ENCODE measurements around the gene MBOAT2.
"Not testable (repeated sequence)": the region's sequence is repeated elsewhere in the genome, so short reads cannot be mapped to it uniquely, and the experiment has no call there.

MBOAT2 gene

GRCh38 chr2:8992643-8993042 lies 10.8 kb downstream of the MBOAT2 start:
- DNase-seq (ENCODE audit: low spot score), result no peak

DNA sequence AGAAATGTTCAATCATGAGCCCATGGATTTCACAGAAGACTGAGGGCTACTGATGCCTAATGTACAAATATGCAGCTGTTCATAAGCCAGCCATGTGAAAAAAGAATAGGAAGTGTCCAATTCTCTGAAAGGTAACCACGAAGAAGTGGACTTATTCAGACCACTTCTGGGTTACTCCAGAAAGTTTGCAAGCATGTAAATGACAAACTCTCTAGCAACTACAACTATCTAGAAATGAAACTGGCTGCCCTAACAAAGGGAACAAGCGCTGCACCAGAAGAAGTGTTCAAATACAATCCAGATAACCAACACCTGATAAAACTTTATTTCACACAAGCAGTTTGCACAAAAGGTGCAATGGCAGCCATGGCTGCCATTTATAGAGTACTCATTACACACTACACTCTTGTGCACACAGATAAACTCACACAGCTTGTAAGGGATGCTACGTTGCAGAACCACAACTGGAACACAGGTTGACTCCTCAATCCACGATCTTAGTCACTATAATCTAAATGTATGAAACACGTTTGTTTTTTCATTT lies 13.9 kb downstream of the MBOAT2 start:
- no peak for DNase-seq (ENCODE audit: low spot score)

DNA sequence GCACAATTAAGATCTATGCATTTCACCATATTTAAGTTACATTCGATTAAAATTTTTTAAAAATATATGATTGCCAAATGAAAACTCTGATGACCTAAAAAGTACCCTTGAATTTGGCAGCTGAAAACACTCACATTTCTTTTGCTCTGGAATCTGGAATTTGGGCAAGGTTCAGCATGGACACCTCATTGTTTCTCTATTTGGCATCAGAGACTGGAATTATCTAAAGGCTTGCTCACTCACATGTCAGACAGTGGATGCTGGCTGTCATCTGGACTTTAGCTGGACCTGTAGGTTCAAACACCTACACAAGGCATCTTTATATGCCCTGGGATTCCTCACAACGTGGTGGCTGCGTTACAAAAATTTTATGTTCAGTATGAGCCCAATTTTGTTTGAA lies 16.1 kb downstream of the MBOAT2 start:
- DNase-seq (ENCODE audit: low spot score), result no peak

DNA sequence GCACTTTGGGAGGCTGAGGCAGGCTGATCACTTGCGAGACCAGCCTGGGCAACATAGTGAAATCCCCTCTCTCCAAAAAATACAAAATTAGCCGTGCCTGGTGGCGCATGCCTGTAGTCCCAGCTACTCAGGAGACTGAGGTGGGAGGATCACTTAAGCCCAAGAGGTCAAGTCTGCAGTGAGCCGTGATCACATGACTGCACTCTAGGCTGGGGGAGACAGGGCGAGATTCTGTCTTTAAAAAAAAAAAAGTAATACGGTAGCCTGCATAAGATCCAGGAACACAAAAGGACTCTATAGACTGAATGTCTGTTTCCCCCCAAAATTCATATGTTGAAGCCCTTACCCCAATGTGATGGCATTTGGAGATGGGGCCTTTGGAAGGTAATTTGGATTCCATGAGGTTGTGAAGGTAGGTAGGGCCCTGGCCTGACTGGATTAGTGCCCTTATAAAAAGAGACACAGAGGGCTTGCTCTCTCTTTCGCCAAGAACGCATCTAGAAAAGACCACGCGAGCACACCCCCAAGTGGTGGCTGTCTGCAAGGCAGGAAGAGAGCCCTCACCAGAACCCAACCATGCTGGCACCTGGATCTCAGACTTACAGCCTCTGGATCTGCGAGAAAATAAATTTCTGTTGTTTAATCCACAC lies 17.0 kb downstream of the MBOAT2 start:
- DNase-seq (ENCODE audit: low spot score), result no peak

- no peak for DNase-seq (ENCODE audit: low spot score)
Observed at GRCh38 chr2:8985561-8986326, 17.7 kb downstream of the MBOAT2 start.

GRCh38 chr2:8984855-8985254 lies 18.6 kb downstream of the MBOAT2 start:
- DNase-seq (ENCODE audit: low spot score), result no peak

GRCh38 chr2:8984157-8984556 lies 19.3 kb downstream of the MBOAT2 start:
- no peak for DNase-seq (ENCODE audit: low spot score)

DNA sequence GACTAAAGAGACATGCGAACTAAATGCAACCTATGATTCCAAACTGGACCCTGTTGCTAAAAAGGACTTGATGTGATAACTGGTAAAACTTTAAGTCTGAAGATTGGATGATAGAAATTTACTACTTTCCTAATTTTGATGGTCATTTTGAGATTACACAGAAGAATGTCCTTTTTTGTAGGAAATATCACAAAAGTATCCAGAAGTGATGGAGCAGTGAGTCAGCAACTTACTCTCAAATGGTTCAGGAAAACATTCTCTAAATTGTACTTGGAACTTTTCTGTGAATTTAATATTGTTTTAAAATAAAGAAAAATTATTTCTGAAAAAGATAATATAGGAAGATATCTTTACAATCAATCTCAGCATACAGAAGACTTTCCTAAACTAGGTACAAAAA lies 19.9 kb downstream of the MBOAT2 start:
- no peak for DNase-seq (ENCODE audit: low spot score)

DNA sequence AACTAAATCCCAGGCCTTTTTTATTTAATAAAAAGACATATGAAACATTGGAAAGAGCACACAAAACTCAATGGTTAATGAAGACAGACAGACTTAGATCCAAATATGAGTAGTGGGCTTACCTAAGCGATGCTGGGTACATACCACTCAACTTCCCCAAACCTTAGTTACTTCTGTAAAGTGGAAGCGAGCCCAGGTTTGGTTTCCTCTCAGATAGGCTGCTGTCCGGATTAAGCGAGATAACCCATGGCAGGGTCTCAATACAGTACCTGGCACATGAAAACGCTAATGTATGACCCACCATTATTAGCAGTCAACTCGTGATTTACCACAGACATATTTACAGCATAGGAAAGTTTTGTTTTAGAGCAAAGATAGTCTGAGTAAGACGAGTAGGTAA lies 21.6 kb downstream of the MBOAT2 start:
- DNase-seq (ENCODE audit: low spot score), result no peak

DNA sequence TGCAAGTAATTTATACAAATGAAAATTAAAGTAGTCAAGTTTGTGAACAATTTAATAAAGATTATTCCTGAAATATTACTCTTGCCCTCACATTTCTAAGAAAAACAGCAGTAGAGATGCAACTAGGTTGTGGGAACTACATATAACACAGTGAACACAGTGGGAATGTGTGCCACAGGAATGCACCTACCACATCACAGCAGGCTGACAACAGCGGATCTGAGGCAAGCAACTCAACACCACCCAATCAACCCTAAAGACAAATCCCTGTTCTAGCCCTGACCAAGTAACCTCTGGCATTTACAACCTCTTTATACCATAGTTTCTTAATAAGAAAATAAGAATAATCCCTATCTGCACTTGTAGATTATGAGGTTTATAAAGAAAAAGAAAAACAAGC lies 23.4 kb downstream of the MBOAT2 start:
- DNase-seq (ENCODE audit: low spot score), result no peak

GRCh38 chr2:8977758-8978157 lies 25.7 kb downstream of the MBOAT2 start:
- DNase-seq (ENCODE audit: low spot score), result no peak

GRCh38 chr2:8976442-8977259 lies 26.8 kb downstream of the MBOAT2 start:
- no peak for DNase-seq (ENCODE audit: low spot score)

- no peak for DNase-seq (ENCODE audit: low spot score)
Observed at GRCh38 chr2:8974016-8974415, 29.5 kb downstream of the MBOAT2 start.

DNA sequence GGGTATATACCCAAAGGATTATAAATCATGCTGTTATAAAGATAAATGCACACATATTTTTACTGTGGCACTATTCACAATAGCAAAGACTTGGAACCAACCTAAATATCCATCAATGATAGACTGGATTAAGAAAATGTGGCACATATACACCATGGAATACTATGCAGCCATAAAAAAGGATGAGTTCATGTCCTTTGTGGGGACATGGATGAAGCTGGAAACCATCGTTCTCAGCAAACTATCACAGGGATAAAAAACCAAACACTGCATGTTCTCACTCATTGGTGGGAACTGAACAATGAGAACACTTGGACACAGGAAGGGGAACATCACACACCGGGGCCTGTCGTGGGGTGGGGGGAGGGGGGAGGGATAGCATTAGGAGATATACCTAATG lies 30.5 kb downstream of the MBOAT2 start:
- not testable (repeated sequence) for DNase-seq (ENCODE audit: low spot score)

DNA sequence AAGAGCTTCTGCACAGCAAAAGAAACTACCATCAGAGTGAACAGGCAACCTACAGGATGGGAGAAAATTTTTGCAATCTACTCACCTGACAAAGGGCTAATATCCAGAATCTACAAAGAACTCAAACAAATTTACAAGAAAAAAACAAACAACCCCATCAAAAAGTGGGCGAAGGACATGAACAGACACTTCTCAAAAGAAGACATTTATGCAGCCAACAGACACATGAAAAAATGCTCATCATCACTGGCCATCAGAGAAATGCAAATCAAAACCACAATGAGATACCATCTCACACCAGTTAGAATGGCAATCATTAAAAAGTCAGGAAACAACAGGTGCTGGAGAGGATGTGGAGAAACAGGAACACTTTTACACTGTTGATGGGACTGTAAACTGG lies 30.9 kb downstream of the MBOAT2 start:
- not testable (repeated sequence) for DNase-seq (ENCODE audit: low spot score)

DNA sequence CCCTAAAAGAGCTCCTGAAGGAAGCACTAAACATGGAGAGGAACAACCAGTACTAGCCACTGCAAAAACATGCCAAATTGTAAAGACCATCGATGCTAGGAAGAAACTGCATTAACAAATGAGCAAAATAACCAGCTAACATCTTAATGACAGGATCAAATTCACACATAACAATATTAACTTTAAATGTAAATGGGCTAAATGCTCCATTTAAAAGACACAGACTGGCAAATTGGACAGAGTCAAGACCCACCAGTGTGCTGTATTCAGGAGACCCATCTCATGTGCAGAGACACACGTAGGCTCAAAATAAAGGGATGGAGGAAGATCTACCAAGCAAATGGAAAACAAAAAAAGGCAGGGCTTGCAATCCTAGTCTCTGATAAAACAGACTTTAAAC lies 34.1 kb downstream of the MBOAT2 start:
- not testable (repeated sequence) for DNase-seq (ENCODE audit: low spot score)

GRCh38 chr2:8966123-8966908 lies 37.2 kb downstream of the MBOAT2 start:
- no peak for DNase-seq (ENCODE audit: low spot score)

DNA sequence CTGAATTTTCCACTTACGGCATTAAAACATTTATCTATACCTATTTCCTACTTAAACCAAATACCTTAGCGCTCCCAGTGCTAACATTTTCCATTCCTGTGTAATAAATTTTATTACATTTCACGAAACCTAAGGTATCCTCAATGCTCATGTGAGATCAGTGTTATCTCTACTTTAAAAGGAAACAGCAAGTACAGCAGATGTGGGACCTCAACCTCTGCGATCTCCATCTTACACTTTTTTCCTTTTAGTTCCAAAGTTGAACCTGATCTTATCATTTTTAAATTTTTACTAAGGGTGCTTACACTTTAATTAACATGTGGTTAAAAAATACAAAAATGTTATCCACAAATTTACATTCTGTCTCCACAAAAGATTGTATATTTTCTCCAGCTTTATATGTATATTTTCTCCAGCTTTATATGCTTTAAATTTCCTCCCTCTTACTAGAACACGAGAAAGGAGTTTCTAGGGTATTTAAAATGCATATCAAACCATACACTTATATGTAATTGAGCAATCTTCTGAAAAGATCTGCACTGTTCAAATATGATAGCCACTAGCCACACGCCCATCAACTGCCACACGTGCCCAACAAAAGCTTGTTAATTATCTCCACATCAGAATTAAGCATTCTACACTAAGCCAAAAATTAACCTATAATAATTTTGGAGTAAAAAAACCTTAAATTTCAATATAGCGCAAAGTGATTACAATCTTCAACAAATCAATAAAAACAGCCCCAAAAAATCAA lies 38.1 kb downstream of the MBOAT2 start:
- no peak for DNase-seq (ENCODE audit: low spot score)

DNA sequence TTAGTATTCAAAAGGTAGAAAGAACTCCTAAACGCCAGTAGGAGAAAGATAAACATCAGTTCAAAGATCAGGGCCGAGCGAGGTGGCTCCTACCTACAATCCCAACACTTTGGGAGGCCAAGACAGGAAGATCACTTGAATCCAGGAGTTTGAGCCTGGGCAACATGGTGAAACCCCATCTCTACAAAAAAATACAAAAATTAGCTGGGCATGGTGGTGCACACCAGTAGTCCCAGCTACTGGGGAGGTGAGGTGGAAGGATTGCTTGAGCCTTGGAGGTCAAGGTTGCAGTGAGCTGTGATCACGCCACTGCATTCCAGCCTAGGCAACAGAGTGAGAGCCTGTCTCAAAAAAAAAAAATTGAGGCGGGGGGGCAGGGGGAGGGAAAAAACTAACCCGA lies 40.6 kb downstream of the MBOAT2 start:
- no peak for DNase-seq (ENCODE audit: low spot score)

DNA sequence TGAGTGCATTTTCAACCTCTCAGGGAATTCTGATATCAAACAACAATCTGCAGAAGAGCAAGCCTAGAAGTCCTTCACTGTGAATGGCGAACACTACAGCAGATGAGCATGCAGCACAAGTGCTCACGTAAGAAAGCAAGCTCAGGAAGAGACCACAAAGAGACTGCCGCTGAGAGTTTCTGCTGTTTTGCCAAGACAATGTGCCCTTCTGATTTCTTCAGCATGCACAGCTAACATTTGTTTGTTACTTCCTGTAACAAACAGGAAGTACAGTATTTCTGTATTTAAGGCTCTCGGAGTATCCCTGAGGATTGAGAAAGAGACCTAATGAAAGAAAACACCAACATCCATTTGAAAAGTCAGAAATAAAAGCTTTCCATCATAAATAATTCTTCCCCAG lies 45.9 kb downstream of the MBOAT2 start:
- DNase-seq (ENCODE audit: low spot score), result no peak

GRCh38 chr2:8956774-8957173 lies 46.7 kb downstream of the MBOAT2 start:
- no peak for DNase-seq (ENCODE audit: low spot score)

All from RKO (cell line).